ENCODE results near the gene SERTAD2. TPM values are rescaled to one million over a fixed set of nuclear protein-coding genes. Genes with fewer than 3 reads are reported as not detected.

SERTAD2 gene
- total RNA-seq, 1 experiment from 2014 or later: 19.8 TPM

DNA sequence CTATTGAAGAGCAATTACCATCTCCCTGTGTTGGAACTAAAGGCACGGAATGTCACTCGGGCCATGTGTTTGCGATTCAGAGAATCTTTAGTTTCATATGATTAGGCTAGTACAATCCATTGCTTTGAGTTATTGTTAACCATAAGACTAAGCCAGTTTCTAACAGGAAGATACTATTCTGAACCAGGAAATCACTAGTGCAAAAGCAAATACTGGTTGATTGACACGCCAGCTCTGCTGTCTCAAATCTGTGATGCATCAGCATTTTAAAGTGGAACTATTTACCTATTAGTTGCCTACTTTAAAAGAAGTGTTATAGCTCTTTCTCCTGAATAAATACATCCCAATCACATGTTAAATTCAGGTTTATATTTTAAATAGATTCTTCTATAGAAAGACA lies 67.7 kb downstream of the SERTAD2 start:
- H3K27ac ChIP-seq (ENCODE audit: low read length): no peak overlapping the region
- H3K4me3 ChIP-seq (ENCODE audit: low read length): no peak overlapping the region
- H3K79me2 ChIP-seq (ENCODE audit: low read length): no peaks in the 10 kb centered on the region
- TF ChIP-seq EZH2phosphoT487 (IDR thresholded peaks at IDR 0.05; ENCODE audit: borderline replicate concordance, low read length) (no peak), EZH2 (IDR thresholded peaks at IDR 0.05; ENCODE audit: low read length, unreplicated experiment) (no peak), CTCF (conservative IDR thresholded peaks at IDR 0.05; ENCODE audit: low read depth, low read length) (no peak)
- H3K36me3 ChIP-seq (ENCODE audit: low read depth, low read length): peaks cover 9% of the 10 kb centered on the region; the same call in 1 of the 2 replicates
- H3K9me3 ChIP-seq (ENCODE audit: low read length): no peaks in the 10 kb centered on the region
- POLR2A ChIA-PET (ENCODE audit: unreplicated experiment): interaction anchor here (0.7 kb wide), 1 partner anchor 60 kb away, joined by 5 read pairs; no protein-coding TSS in a partner anchor
- no peaks in the 10 kb centered on the region for H3F3A ChIP-seq (ENCODE audit: low read length, unreplicated experiment)
- H3K4me2 ChIP-seq (ENCODE audit: low read length): no peak overlapping the region
- no TSS peak for BruUV-seq (replicated peaks)
- H3K4me1 ChIP-seq (ENCODE audit: insufficient read depth, low read length): no peaks in the 10 kb centered on the region
- H2AFZ ChIP-seq (ENCODE audit: low read length): no peak overlapping the region
- H3K27me3 ChIP-seq (ENCODE audit: low read length): no peaks in the 10 kb centered on the region
- no peak overlapping the region for H3K9ac ChIP-seq (ENCODE audit: low read length)
- intact Hi-C loops (cut with micrococcal nuclease): no loop called here
- no peaks in the 10 kb centered on the region for H4K20me1 ChIP-seq (ENCODE audit: low read length)
- no peaks in the 10 kb centered on the region for H3K9me2 ChIP-seq (replicated peaks; ENCODE audit: low read length)
- DNase-seq (no peak), ATAC-seq (peak; percentile 69)
- CTCF ChIA-PET: interaction anchor here (0.6 to 1.7 kb wide), 4 partner anchors 60 to 256 kb away, joined by 3 to 11 read pairs (median 6); no protein-coding TSS in a partner anchor

- no peak overlapping the region for H3K4me3 ChIP-seq (ENCODE audit: low read length)
- H3K4me1 ChIP-seq (ENCODE audit: insufficient read depth, low read length): no peaks in the 10 kb centered on the region
- no peaks in the 10 kb centered on the region for H3K79me2 ChIP-seq (ENCODE audit: low read length)
- TF ChIP-seq EZH2phosphoT487 (IDR thresholded peaks at IDR 0.05; ENCODE audit: borderline replicate concordance, low read length) (no peak), EZH2 (IDR thresholded peaks at IDR 0.05; ENCODE audit: low read length, unreplicated experiment) (no peak), CTCF (conservative IDR thresholded peaks at IDR 0.05; ENCODE audit: low read depth, low read length) (no peak)
- BruUV-seq (replicated peaks): no TSS peak
- H3K9me3 ChIP-seq (ENCODE audit: low read length): no peaks in the 10 kb centered on the region
- no peak for DNase-seq
- ChIA-PET POLR2A (ENCODE audit: unreplicated experiment) (interaction anchor here (0.6 kb wide), 1 partner anchor 172 kb away, joined by 8 read pairs; no protein-coding TSS in a partner anchor), CTCF (interaction anchor here (0.5 kb wide), 1 partner anchor 20 kb away, joined by 3 read pairs; no protein-coding TSS in a partner anchor)
- ATAC-seq: no peak
- no peaks in the 10 kb centered on the region for H3K9me2 ChIP-seq (replicated peaks; ENCODE audit: low read length)
- intact Hi-C loops (cut with micrococcal nuclease): no loop called here
- no peaks in the 10 kb centered on the region for H4K20me1 ChIP-seq (ENCODE audit: low read length)
- no peak overlapping the region for H3K9ac ChIP-seq (ENCODE audit: low read length)
- no peak overlapping the region for H3K4me2 ChIP-seq (ENCODE audit: low read length)
- no peak overlapping the region for H2AFZ ChIP-seq (ENCODE audit: low read length)
- H3K27ac ChIP-seq (ENCODE audit: low read length): no peak overlapping the region
- H3K36me3 ChIP-seq (ENCODE audit: low read depth, low read length): peaks cover 4% of the 10 kb centered on the region; the same call in 1 of the 2 replicates
- no peaks in the 10 kb centered on the region for H3K27me3 ChIP-seq (ENCODE audit: low read length)
- H3F3A ChIP-seq (ENCODE audit: low read length, unreplicated experiment): no peaks in the 10 kb centered on the region
Observed at GRCh38 chr2:64582774-64583340, 70.9 kb downstream of the SERTAD2 start.

Data from PC-3 (cell line).